ENCODE results near the gene DCHS1.

GRCh38 chr11:6674862-6675261 is 19.3 kb upstream of the DCHS1 start:
- TF ChIP-seq GABPB1 (CRISPR knock-in tag; IDR thresholded peaks at IDR 0.05) (no peak), MAX (CRISPR knock-in tag; IDR thresholded peaks at IDR 0.05) (no peak), TEAD4 (CRISPR knock-in tag; IDR thresholded peaks at IDR 0.05) (no peak), CTCF (IDR thresholded peaks at IDR 0.05) (no peak), TEAD1 (CRISPR knock-in tag; IDR thresholded peaks at IDR 0.05) (no peak), ZNF423 (CRISPR knock-in tag; IDR thresholded peaks at IDR 0.05) (no peak)
